Small intestine (tissue), 7 donors: ENCODE data around the gene AGPS. TPM values are rescaled to one million over a fixed set of nuclear protein-coding genes. Genes with fewer than 3 reads are reported as not detected.
"Not testable (repeated sequence)": the region's sequence is repeated elsewhere in the genome, so short reads cannot be mapped to it uniquely, and the experiment has no call there.

Experiments
- DNase-seq, 2 donors: peaks; one replicate each; pipeline versions ENCODE4 v3.0.0 to v3.0.0-alpha.2; 2013
- FAIRE-seq: peaks from 2 replicates; lab custom pipeline; 2012; peaks lifted over from hg19 to GRCh38; lab: Jason Lieb, UNC
- H3K27ac ChIP-seq, 3 donors: one replicate each; pipeline ENCODE4 v1.5.1; 2013; ENCODE audit warnings: low read length in 2 of 3, mild to moderate bottlenecking in 2 of 3, control low read depth in 1 of 3, inconsistent platforms in 1 of 3, low read depth in 1 of 3, moderate library complexity in 1 of 3
- H3K27me3 ChIP-seq, 3 donors: one replicate each; pipeline ENCODE4 v1.6.1; 2013; ENCODE audit warnings: low read length in 3 of 3, inconsistent platforms in 1 of 3; ENCODE audit not compliant: control insufficient read depth in 3 of 3, insufficient read depth in 3 of 3
- H3K36me3 ChIP-seq, 3 donors: one replicate each; pipeline ENCODE4 v1.6.1; 2013; ENCODE audit warnings: low read length in 3 of 3, inconsistent platforms in 1 of 3, low read depth in 1 of 3, mild to moderate bottlenecking in 1 of 3, moderate library complexity in 1 of 3; ENCODE audit not compliant: control insufficient read depth in 3 of 3, insufficient read depth in 2 of 3
- H3K4me1 ChIP-seq, 3 donors: one replicate each; pipeline ENCODE4 v1.6.1; 2013; ENCODE audit warnings: low read length in 2 of 3, inconsistent platforms in 1 of 3, low read depth in 1 of 3, mild to moderate bottlenecking in 1 of 3, moderate library complexity in 1 of 3; ENCODE audit not compliant: control insufficient read depth in 3 of 3, insufficient read depth in 2 of 3
- H3K4me3 ChIP-seq, 3 donors: one replicate each; pipeline ENCODE4 v1.5.1; 2013; ENCODE audit warnings: low read length in 3 of 3, control low read depth in 1 of 3, inconsistent platforms in 1 of 3, low read depth in 1 of 3, mild to moderate bottlenecking in 1 of 3, moderate library complexity in 1 of 3
- H3K9me3 ChIP-seq, 2 donors: one replicate each; pipeline ENCODE4 v1.6.1; 2013; ENCODE audit warnings: low read depth in 1 of 2, low read length in 1 of 2; ENCODE audit not compliant: control insufficient read depth in 2 of 2, insufficient read depth in 1 of 2
- WGBS, 3 donors: extraction: QIAGEN DNeasy Blood & Tissue Kit; methylation state at CpG; one replicate each; pipeline ENCODE4 v1.1.7; 2013; 5-methylcytosine and 5-hydroxymethylcytosine counted together
- polyA plus RNA-seq, 4 donors: library from polyadenylated mRNA; stranded (reverse) in 3 of 4; unstranded in 1 of 4; fragments of 200-250 nt in 3 of 4; fragments of 120-200 nt in 1 of 4; gene quantifications; one replicate each; pipeline versions ENCODE4 v1.2.1 to v1.2.3, GENCODE V29; 2013
- donor health status: healthy with polysubstance abuse.
- donor health status: control.
- donor health status: control.
- donor health status: Bipolar disorder and iron deficiency.
- donor health status: healthy.

The AGPS gene
- polyA plus RNA-seq, 4 donors = 7.6 to 26.7 (median 11.8) TPM

DNA sequence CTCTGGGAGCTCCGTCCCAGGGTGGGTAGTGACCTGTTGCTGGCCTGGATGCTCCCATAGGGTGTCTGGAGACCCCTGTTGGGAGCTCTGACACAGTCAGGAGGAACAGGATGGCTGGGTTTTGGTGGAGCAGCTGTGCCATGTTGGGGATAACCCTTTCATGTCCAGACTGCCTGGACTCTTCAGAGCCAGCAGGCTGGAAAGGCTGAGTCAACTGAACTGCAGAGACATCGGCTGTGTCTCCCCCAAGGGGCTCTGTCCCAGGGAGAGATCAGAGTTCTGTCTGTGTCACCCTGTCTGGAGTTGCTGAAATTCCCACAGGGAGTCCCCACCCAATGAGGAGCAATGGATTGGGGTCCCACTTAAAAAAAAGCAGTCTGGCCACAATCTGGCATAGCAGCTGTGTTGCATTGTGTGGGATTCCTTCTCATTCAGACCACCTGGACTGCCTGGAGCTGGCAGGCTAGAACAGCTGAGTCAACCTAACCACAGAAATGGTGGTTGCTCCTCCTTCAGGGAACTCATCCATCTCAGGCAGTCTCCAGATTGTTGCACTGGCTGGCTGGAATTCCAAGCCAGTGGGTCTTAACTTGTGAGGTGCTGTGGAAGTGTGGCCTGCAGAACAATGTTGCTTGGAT is 37.2 kb downstream of the AGPS start:
- Histone ChIP-seq H3K4me1 (no peaks in the 10 kb centered on the region), H3K9me3 (peaks cover 2 to 43% of the 10 kb centered on the region in 2 donors), H3K36me3 (peaks cover 2 to 14% (median 5%) of the 10 kb centered on the region in 3 donors), H3K4me3 (no peak overlapping the region), H3K27me3 (no peaks in the 10 kb centered on the region), H3K27ac (no peak overlapping the region)
- DNase-seq = no peak
- no peak for FAIRE-seq
- WGBS, 3 donors = 88 to 96% (median 95%) methylated on average over 2 of the region's 2 CpGs

DNA sequence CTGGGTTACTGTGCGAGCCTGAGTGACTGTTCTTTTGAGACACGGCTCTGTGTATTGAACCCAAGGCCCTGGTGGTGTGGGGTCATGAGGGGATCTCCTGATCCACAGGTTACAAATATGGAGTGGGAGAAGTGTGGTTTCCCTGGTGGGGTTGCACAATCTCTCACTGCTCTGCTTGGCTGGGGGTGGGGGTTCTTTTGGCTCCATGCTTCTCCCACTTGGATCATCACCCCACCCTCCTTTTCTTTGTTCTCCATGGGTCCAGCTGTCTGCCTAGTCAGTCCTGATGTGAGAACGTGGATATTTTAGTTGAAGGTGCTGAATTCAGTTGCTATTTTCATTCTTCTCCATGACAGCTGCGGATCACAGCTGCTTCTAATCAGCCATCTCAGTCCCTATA is 37.8 kb downstream of the AGPS start:
- H3K4me1 ChIP-seq = no peaks in the 10 kb centered on the region
- DNase-seq (no peak), FAIRE-seq (no peak)
- H3K36me3 ChIP-seq = peaks cover 2 to 14% (median 5%) of the 10 kb centered on the region in 3 donors
- WGBS, 3 donors = 74 to 86% (median 74%) methylated on average over 4 of the region's 4 CpGs
- H3K27ac ChIP-seq = no peak overlapping the region
- H3K4me3 ChIP-seq = no peak overlapping the region
- H3K27me3 ChIP-seq = no peaks in the 10 kb centered on the region
- H3K9me3 ChIP-seq = peaks cover 2 to 43% of the 10 kb centered on the region in 2 donors

DNA sequence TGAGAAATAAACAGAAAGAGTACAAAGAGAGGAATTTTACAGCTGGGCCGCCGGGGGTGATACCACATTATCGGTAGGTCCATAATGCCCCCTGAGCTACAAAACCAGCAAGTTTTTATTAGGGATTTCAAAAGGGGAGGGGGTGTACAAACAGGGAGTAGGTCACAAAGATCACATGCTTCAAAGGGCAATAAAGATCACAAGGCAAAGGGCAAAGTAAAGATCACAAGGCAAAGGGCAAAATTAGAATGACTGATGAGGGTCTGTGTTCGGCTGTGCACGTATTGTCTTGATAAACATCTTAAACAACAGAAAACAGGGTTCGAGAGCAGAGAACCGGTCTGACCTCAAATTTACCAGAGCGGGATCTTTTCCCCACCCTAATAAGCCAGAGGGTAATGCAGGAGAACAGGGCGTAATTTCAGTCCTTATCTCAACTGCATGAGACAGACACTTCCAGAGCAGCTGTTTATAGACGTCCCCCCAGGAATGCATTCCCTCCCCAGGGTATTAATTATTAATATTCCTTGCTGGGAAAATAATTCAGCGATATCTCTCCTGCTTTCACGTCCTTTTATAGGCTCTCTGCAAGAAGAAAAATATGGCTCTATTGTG is 38.6 kb downstream of the AGPS start:
- Histone ChIP-seq H3K36me3 (peaks cover 2 to 14% (median 5%) of the 10 kb centered on the region in 3 donors), H3K9me3 (peaks cover 2 to 43% of the 10 kb centered on the region in 2 donors)
- not testable (repeated sequence) for FAIRE-seq, H3K4me1 ChIP-seq, H3K4me3 ChIP-seq, H3K27me3 ChIP-seq, H3K27ac ChIP-seq, DNase-seq
- WGBS, 3 donors = 94 to 96% (median 94%) methylated on average over 12 of the region's 12 CpGs

DNA sequence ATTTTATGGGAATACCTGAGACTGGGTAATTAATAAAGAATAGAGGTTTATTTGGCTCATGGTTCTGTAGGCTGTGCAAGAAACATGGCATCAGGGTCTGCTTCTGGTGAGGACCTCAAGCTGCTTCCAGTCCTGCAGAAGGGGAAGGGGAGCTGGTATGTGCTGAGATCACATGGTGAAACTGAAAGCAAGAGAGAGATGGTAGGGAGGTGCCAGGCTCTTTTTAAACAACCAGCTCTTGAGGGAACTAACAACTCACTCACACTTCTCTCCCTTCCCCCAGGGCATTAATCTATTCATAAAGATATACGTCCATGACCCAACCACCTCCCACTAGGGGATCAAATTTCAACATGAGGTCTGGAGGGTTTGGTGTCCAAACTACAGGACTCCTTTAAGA is 40.1 kb downstream of the AGPS start:
- DNase-seq (no peak), FAIRE-seq (no peak)
- no peaks in the 10 kb centered on the region for H3K27me3 ChIP-seq
- H3K4me1 ChIP-seq = no peaks in the 10 kb centered on the region
- no peak overlapping the region for H3K27ac ChIP-seq
- WGBS, 3 donors = 82 to 85% (median 83%) methylated on average over 1 of the region's 1 CpG
- H3K9me3 ChIP-seq = peaks cover 2 to 43% of the 10 kb centered on the region in 2 donors
- peaks cover 2 to 14% (median 5%) of the 10 kb centered on the region in 3 donors for H3K36me3 ChIP-seq
- H3K4me3 ChIP-seq = no peak overlapping the region

DNA sequence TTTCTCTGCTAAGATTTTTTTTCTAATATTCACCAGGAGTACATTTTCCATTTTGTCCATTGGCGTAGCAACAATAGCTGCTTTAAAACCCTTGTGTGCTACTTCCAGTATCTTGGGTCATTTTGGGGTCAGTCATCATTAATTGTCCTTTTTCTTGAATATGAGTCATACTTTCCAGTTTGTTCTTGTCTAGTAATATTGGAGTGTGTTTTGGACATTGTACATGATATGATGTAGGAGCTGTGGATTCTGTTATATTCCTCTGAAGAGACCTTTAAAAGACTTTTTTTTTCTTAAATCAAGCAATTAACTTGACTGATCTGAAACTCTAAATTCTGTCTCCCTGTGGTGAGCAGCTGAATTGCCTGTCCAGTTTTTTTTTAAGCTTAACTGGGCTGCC is 40.8 kb downstream of the AGPS start:
- H3K4me3 ChIP-seq = no peak overlapping the region
- FAIRE-seq (no peak), DNase-seq (peak in 1 of 2 donors; percentile 3)
- 94 to 100% (median 98%) methylated on average over 1 of the region's 1 CpG for WGBS, 3 donors
- no peak overlapping the region for H3K27ac ChIP-seq
- no peaks in the 10 kb centered on the region for H3K27me3 ChIP-seq
- H3K4me1 ChIP-seq = no peaks in the 10 kb centered on the region
- peaks cover 2 to 42% of the 10 kb centered on the region in 2 donors for H3K9me3 ChIP-seq
- H3K36me3 ChIP-seq = peaks cover 2 to 14% (median 5%) of the 10 kb centered on the region in 3 donors

DNA sequence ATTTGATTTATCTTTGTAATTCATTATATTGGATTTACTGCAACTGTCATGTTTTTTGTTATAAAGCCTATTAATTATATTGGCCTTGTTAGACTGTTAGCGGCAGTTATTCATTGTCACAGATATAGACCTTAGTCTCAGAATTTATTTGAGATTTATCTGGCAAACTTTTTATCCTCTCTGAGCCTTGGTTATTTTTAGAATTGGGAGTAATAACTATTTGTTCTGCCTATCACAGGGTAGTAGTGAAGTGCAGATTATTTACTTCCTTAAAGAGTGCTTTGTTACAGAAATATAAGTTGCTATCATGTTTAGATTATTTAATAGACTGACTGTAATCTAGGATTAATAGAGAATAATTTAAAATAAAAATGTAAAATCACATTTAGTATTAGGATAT is 41.9 kb downstream of the AGPS start:
- Histone ChIP-seq H3K27me3 (no peaks in the 10 kb centered on the region), H3K4me1 (no peaks in the 10 kb centered on the region), H3K27ac (no peak overlapping the region), H3K36me3 (peaks cover 2 to 12% (median 5%) of the 10 kb centered on the region in 3 donors), H3K9me3 (peaks cover 2 to 35% of the 10 kb centered on the region in 2 donors), H3K4me3 (no peak overlapping the region)
- no peak for DNase-seq
- 92 to 100% (median 98%) methylated on average over 1 of the region's 1 CpG for WGBS, 3 donors
- no peak for FAIRE-seq

DNA sequence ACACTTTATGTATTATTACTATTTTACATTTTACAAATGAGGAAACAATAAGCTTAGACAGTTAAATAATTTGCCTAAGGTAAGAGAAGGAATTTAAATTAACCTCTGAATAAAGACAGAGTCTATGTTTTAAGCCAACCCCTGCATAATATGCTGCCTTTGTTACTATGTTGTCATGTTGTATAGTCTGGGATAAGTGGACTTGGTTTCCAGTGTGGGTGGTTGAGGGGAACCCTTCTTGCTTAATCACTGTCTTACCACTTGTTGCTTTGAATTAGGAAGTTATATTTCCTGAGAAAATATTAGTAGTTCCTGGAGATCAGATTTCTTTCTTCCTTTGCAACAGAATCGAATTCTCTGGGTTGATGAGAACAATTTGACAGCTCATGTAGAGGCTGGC is 52.6 kb downstream of the AGPS start:
- FAIRE-seq (no peak), DNase-seq (no peak)
- Histone ChIP-seq H3K9me3 (peaks cover 0 to 3% of the 10 kb centered on the region in 2 donors), H3K36me3 (peaks cover 0 to 11% (median 5%) of the 10 kb centered on the region in 3 donors), H3K4me1 (no peaks in the 10 kb centered on the region), H3K4me3 (no peak overlapping the region), H3K27ac (no peak overlapping the region), H3K27me3 (no peaks in the 10 kb centered on the region)
- WGBS, 3 donors = 72 to 86% (median 74%) methylated on average over 1 of the region's 1 CpG

DNA sequence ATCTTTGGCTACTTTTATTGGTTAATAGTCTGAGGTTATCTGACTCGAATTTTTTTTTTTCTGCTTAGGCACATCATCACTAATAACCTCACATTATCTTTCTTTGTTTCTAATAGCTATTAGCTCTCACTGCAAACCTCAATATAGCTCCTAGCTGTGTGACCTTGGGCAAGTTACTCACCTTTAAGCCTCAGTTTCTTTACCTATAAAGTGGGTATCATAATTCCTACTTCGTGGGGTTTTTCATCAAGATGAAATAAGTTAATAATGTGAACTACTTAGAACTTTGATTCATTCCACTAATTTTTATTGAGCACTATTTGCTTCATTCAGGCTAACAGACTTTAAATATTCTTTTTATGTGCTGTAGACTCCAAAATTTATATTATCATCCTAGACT is 55.5 kb downstream of the AGPS start:
- Histone ChIP-seq H3K27ac (no peak overlapping the region), H3K36me3 (peaks cover 0 to 9% (median 3%) of the 10 kb centered on the region in 3 donors), H3K4me1 (no peaks in the 10 kb centered on the region), H3K27me3 (no peaks in the 10 kb centered on the region), H3K4me3 (no peak overlapping the region), H3K9me3 (peaks cover 0 to 3% of the 10 kb centered on the region in 2 donors)
- DNase-seq (no peak), FAIRE-seq (no peak)
- 75 to 94% (median 77%) methylated on average over 2 of the region's 2 CpGs for WGBS, 3 donors
